Activated naive CD4-positive, alpha-beta T cell treated with anti-CD3 and anti-CD28 coated beads for 36 hours (primary cell): Measurements from ENCODE around the gene MAGI2. TPM values are rescaled to one million over a fixed set of nuclear protein-coding genes. Genes with fewer than 3 reads are reported as not detected.

Source experiments
- CTCF ChIA-PET: fragments of 350-600 bp; sonication (Branson Sonifier 250); formaldehyde crosslinking; loops from one replicate; lab custom pipeline; 2021; ENCODE audit warnings: antibody characterized with exemption; lab: Charles Lee
- DNase-seq: peaks from one replicate; pipeline ENCODE4 v3.0.0-alpha.2; 2020
- H3K27ac Mint-ChIP-seq: one replicate; pipeline ENCODE4 v1.8.0; 2021; ENCODE audit warnings: mild to moderate bottlenecking, mixed read lengths
- H3K27me3 Mint-ChIP-seq: one replicate; pipeline ENCODE4 v1.8.0; 2021; ENCODE audit warnings: low read depth, mixed read lengths
- H3K36me3 Mint-ChIP-seq: one replicate; pipeline ENCODE4 v1.8.0; 2021; ENCODE audit warnings: low read depth, mixed read lengths
- H3K4me1 Mint-ChIP-seq: one replicate; pipeline ENCODE4 v1.8.0; 2021; ENCODE audit warnings: low read depth, mixed read lengths
- H3K4me3 Mint-ChIP-seq: one replicate; pipeline ENCODE4 v1.8.0; 2021; ENCODE audit warnings: mild to moderate bottlenecking, moderate library complexity, mixed read lengths
- H3K9me3 Mint-ChIP-seq: one replicate; pipeline ENCODE4 v1.8.0; 2021; ENCODE audit warnings: mixed read lengths
- intact Hi-C: fragments of 100-400 bp; cut with micrococcal nuclease; formaldehyde crosslinking; loops from one replicate; pipeline ENCODE4 v1.15.1; 2023
- total RNA-seq, 2 experiments: library from RNA; stranded (reverse); gene quantifications; one replicate each; pipeline ENCODE4 v1.2.3, GENCODE V29; 2021

Gene MAGI2
- total RNA-seq, 2 experiments from 2014 or later: 0.07 to 0.19 TPM

DNA sequence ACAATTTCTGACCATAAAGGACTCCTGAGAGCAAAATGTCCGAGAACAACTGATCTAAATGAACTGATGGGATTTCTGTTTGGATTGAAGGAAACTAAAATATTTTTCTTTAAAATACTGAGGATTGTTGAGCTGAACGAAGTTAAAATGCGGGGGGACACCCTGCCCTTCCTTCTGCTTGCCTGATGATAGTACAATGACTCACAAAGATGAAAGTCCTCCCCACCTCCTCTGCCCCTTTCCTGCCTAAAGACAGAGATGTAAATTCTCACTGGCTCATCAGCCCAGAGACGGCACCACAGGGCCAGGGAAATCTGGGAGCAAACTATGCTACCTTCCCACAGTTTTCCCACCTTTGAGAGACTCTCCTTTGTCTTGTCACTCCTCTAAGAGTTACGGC is 1474.2 kb downstream of the MAGI2 start:
- CTCF ChIA-PET: no interaction called here
- Mint-ChIP-seq H3K4me1 (peaks cover 5% of the 10 kb centered on the region), H3K27ac (no peak overlapping the region), H3K9me3 (no peaks in the 10 kb centered on the region), H3K36me3 (no peaks in the 10 kb centered on the region), H3K27me3 (peaks cover 2% of the 10 kb centered on the region), H3K4me3 (no peak overlapping the region)
- no peak for DNase-seq
- intact Hi-C loops: no loop called here

DNA sequence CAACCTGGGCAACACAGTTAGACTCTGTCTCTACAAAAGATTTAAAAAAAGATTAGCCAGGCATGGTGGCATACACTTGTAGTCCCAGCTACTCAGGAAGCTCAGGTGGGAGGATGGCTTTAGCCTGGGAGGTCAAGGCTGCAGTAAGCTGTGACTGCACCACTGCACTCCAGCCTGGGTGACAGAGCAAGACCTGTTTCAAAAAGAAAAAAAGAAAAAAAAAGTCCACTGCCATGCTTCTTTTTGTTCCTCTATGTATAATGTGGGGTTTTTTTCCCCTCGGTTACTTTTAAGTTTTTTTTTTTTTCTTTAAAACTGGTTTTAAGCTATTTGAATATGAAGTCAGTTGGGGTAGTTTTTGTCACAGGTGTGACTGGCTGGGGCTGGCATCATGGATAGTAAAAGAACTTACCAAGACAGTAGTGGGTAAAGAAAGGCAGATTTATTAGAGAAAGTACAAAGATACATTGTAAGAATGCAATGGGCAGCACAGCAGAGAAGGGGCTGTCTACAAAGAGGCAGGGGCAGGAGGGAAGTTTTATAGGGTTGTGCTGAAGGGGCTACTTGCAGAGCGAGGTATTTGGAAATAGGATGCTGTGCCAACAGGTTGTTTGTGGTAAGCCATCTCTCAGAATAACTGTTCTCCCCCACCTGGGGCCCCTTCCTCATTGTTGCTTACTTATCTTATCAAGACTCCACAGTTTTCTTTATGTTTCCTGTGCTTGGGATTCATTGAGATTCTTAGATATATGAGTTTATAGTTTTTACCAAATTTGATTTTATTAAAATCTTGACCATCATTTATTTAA is 1477.6 kb downstream of the MAGI2 start:
- Mint-ChIP-seq H3K36me3 (no peaks in the 10 kb centered on the region), H3K27ac (no peak overlapping the region), H3K4me1 (peaks cover 5% of the 10 kb centered on the region), H3K9me3 (no peaks in the 10 kb centered on the region), H3K27me3 (peaks cover under 1% of the 10 kb centered on the region), H3K4me3 (no peak overlapping the region)
- no peak for DNase-seq
- intact Hi-C loops: no loop called here
- CTCF ChIA-PET: interaction anchor here (0.6 kb wide), 1 partner anchor 329 kb away, joined by 3 read pairs; no protein-coding TSS in a partner anchor

DNA sequence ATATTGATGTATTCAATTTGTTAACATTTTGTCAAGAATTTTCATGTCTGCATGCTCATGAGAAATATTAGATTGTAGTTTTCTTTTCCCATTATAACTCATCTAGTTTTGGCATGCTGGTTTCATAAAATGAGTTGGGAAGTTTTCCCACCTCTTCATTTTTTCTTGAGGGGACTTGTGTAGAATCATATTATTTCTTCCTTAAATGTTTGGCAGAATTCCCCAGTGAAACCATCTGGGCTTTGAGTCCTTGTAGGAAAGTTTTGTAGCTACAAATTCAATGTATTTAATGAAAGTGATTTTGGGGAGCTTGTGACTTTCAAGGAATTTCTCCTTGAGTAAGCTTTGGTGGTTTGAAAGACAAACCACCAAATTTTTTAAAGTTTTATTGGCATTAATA is 1481.7 kb downstream of the MAGI2 start:
- peaks cover 5% of the 10 kb centered on the region for H3K4me1 Mint-ChIP-seq
- intact Hi-C loops: no loop called here
- no peak for DNase-seq
- no peak overlapping the region for H3K27ac Mint-ChIP-seq
- H3K9me3 Mint-ChIP-seq: no peaks in the 10 kb centered on the region
- H3K36me3 Mint-ChIP-seq: no peaks in the 10 kb centered on the region
- CTCF ChIA-PET: no interaction called here
- no peak overlapping the region for H3K4me3 Mint-ChIP-seq
- H3K27me3 Mint-ChIP-seq: no peaks in the 10 kb centered on the region

DNA sequence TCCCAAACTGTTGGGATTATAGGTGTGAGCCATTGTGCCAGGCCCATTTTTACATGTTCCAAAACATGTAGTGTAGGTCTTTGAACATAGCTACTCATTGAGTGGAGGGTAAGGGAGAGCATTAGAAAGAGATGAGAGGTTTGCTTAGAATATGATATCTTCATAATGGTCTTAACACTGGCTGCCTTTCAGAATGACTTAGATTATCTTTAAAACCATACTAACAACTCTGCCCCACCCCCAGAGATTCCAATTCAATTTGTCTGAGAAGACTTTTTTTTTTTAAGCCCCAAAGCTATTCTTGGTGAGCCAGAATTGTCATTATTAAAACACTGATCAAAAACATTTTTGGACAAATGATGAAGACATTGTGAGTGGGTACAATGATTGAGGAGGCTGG is 1486.0 kb downstream of the MAGI2 start:
- CTCF ChIA-PET: no interaction called here
- no peaks in the 10 kb centered on the region for H3K9me3 Mint-ChIP-seq
- no peak overlapping the region for H3K4me3 Mint-ChIP-seq
- H3K27ac Mint-ChIP-seq: no peak overlapping the region
- intact Hi-C loops: no loop called here
- H3K4me1 Mint-ChIP-seq: no peaks in the 10 kb centered on the region
- no peaks in the 10 kb centered on the region for H3K36me3 Mint-ChIP-seq
- no peaks in the 10 kb centered on the region for H3K27me3 Mint-ChIP-seq
- no peak for DNase-seq
